HepG2 (cell line): Measurements from ENCODE around the gene GIPC3. TPM values are rescaled to one million over a fixed set of nuclear protein-coding genes. Genes with fewer than 3 reads are reported as not detected.

ENCODE experiments used
- ATF3 ChIP-seq: sonication (generic); formaldehyde crosslinking; IDR thresholded peaks from 2 replicates; pipeline ENCODE4 v1.4.0; 2020; ENCODE audit warnings: missing genetic modification reagents
- CREB1 ChIP-seq, 2 experiments: fragments of 450-650 bp in 1 of 2; IDR thresholded peaks; 2 replicates each; pipeline ENCODE4 v1.6.1; 2016 to 2017; ENCODE audit warnings: control low read depth in 1 of 2, mild to moderate bottlenecking in 1 of 2, missing compliant biosample characterization in 1 of 2, missing genetic modification characterization in 1 of 2
- HDAC2 ChIP-seq: sonication (generic); formaldehyde crosslinking; IDR thresholded peaks from 2 replicates; pipeline ENCODE4 v1.4.0; 2020; ENCODE audit warnings: missing genetic modification reagents
- KAT8 ChIP-seq: IDR thresholded peaks from 2 replicates; pipeline ENCODE4 v1.6.1; 2016; ENCODE audit warnings: missing genetic modification reagents, missing compliant biosample characterization
- NFYB ChIP-seq: sonication (generic); formaldehyde crosslinking; IDR thresholded peaks from 2 replicates; pipeline ENCODE4 v1.4.0; 2020; ENCODE audit warnings: missing genetic modification reagents
- PAXIP1 ChIP-seq: sonication (generic); formaldehyde crosslinking; conservative IDR thresholded peaks from 2 replicates; pipeline ENCODE4 v1.4.0; 2020; ENCODE audit warnings: mild to moderate bottlenecking, missing genetic modification reagents, moderate library complexity
- PHF8 ChIP-seq: sonication (generic); formaldehyde crosslinking; IDR thresholded peaks from 2 replicates; pipeline ENCODE4 v1.5.0; 2020; ENCODE audit warnings: missing genetic modification reagents
- PRDM10 ChIP-seq: sonication (generic); formaldehyde crosslinking; IDR thresholded peaks from 2 replicates; pipeline ENCODE4 v1.4.0; 2020; ENCODE audit warnings: low read depth, missing genetic modification reagents
- ZNF660 ChIP-seq: sonication (generic); formaldehyde crosslinking; IDR thresholded peaks from 2 replicates; pipeline ENCODE4 v1.5.1; 2020; ENCODE audit warnings: mild to moderate bottlenecking, low read depth, missing genetic modification reagents, borderline replicate concordance
- polyA plus RNA-seq, 8 experiments: library from polyadenylated mRNA; depleted of rRNA in 3 of 8; stranded (reverse) in 7 of 8; unstranded in 1 of 8; fragments of >200 nt; fragmentation: Illumina TruSeq in 4 of 8; extraction: Trizol in 4 of 8; gene quantifications; 2 replicates each; pipeline versions ENCODE4 v1.2.1 to v1.2.3, GENCODE V29; 2011 to 2016; ENCODE audit warnings: low read depth in 4 of 8, missing spikeins in 1 of 8, mixed read lengths in 1 of 8; ENCODE audit not compliant: insufficient read depth in 1 of 8
- total RNA-seq, 5 experiments: library from RNA; depleted of rRNA; stranded (reverse); fragments of >200 nt; fragmentation: Illumina TruSeq; extraction: Trizol; gene quantifications; 2 replicates each; pipeline ENCODE4 v1.2.3, GENCODE V29; 2016; ENCODE audit warnings: low read depth in 1 of 5
- TF ChIP-seq, protein P1 (sequence below): sonication (generic); formaldehyde crosslinking; IDR thresholded peaks from 2 replicates; pipeline ENCODE4 v1.4.0; 2020; ENCODE audit warnings: missing genetic modification reagents, borderline replicate concordance
- TF ChIP-seq, protein P2 (sequence below): sonication (generic); formaldehyde crosslinking; IDR thresholded peaks from 2 replicates; pipeline ENCODE4 v1.9.0; 2021; ENCODE audit warnings: missing genetic modification reagents, mild to moderate bottlenecking, borderline replicate concordance
- TF ChIP-seq, protein P3 (sequence below): IDR thresholded peaks from 2 replicates; pipeline ENCODE4 v1.6.1; 2016; ENCODE audit warnings: missing compliant biosample characterization, missing genetic modification reagents, borderline replicate concordance

GIPC3 gene
- total and polyA plus RNA-seq, 2 of the 13 experiments (the other 11 are each of a cell fraction or from before 2014, with no cell fraction given): 0.05 TPM; not detected in 1

DNA sequence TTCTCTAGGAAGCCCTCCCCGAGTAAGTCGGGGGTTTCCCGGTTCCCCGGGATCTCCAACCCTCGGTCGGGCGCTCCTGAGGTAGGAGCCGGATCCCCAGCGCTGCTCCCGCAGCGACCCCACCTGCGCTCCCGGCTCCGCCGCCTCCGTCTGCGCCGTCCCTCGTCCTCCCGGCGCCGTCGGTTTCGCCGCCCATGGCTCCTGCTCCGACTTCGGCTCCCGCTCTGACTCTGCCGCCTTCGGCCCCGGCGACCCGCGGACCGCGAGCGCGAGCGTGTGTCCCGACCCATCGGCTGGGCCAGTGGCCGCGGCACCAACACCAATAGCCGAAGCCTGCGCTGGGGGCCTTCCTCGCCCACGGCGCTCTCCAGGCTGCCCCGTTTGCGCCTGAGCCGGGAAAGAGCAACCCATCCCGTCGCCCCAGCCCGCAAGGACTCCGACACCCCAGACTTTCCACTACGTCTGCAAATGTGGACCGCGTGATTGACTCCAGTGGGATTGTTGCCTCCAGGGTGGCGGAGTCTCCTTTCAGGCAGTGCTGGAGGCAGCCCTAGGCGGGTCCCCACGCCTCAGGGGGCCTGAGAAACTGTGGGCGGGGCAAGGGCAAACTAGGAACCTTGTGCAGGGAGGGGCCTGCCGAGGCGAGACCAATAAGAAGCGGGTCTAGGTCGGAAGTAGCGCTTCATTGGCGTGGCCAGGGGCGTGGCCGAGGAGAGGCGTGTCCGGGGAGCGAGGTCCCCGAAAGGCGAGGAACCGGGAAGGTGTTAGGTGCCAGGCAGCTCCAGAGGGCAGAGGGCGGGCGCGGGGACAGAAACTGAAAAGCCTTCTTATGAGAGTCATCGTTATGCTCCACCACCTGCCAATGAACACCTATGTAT lies 41.4 kb downstream of the GIPC3 start, which contains the start of gene CACTIN (continued):
- TF ChIP-seq PRDM10 (CRISPR knock-in tag) (peak; percentile 31; the same call in 1 of the 2 replicates), PAXIP1 (CRISPR knock-in tag) (peak; percentile 55), NFYB (CRISPR knock-in tag) (peak; percentile 84), CREB1 (IDR thresholded peaks at IDR 0.05) (no peak), CREB1 (CRISPR knock-in tag; IDR thresholded peaks at IDR 0.05) (peak; percentile 88), ZNF660 (CRISPR knock-in tag) (no peak), ATF3 (CRISPR knock-in tag) (peak; percentile 22; the same call in 1 of the 2 replicates), KAT8 (CRISPR knock-in tag) (peak; percentile 99), PHF8 (CRISPR knock-in tag) (peak; percentile 93), HDAC2 (CRISPR knock-in tag) (peak; percentile 87)
- TF ChIP-seq, protein P1, sequence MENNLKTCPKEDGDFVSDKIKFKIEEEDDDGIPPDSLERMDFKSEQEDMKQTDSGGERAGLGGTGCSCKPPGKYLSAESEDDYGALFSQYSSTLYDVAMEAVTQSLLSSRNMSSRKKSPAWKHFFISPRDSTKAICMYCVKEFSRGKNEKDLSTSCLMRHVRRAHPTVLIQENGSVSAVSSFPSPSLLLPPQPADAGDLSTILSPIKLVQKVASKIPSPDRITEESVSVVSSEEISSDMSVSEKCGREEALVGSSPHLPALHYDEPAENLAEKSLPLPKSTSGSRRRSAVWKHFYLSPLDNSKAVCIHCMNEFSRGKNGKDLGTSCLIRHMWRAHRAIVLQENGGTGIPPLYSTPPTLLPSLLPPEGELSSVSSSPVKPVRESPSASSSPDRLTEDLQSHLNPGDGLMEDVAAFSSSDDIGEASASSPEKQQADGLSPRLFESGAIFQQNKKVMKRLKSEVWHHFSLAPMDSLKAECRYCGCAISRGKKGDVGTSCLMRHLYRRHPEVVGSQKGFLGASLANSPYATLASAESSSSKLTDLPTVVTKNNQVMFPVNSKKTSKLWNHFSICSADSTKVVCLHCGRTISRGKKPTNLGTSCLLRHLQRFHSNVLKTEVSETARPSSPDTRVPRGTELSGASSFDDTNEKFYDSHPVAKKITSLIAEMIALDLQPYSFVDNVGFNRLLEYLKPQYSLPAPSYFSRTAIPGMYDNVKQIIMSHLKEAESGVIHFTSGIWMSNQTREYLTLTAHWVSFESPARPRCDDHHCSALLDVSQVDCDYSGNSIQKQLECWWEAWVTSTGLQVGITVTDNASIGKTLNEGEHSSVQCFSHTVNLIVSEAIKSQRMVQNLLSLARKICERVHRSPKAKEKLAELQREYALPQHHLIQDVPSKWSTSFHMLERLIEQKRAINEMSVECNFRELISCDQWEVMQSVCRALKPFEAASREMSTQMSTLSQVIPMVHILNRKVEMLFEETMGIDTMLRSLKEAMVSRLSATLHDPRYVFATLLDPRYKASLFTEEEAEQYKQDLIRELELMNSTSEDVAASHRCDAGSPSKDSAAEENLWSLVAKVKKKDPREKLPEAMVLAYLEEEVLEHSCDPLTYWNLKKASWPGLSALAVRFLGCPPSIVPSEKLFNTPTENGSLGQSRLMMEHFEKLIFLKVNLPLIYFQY: peak; percentile 72; the same call in 1 of the 2 replicates
- TF ChIP-seq, protein P2, sequence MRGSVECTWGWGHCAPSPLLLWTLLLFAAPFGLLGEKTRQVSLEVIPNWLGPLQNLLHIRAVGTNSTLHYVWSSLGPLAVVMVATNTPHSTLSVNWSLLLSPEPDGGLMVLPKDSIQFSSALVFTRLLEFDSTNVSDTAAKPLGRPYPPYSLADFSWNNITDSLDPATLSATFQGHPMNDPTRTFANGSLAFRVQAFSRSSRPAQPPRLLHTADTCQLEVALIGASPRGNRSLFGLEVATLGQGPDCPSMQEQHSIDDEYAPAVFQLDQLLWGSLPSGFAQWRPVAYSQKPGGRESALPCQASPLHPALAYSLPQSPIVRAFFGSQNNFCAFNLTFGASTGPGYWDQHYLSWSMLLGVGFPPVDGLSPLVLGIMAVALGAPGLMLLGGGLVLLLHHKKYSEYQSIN (CRISPR knock-in tag): no peak
- TF ChIP-seq, protein P3, sequence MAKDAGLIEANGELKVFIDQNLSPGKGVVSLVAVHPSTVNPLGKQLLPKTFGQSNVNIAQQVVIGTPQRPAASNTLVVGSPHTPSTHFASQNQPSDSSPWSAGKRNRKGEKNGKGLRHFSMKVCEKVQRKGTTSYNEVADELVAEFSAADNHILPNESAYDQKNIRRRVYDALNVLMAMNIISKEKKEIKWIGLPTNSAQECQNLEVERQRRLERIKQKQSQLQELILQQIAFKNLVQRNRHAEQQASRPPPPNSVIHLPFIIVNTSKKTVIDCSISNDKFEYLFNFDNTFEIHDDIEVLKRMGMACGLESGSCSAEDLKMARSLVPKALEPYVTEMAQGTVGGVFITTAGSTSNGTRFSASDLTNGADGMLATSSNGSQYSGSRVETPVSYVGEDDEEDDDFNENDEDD (CRISPR knock-in tag): peak; percentile 44; the same call in 1 of the 2 replicates
